Measurements from ENCODE around the gene LMX1B.

LMX1B gene

GRCh38 chr9:126621919-126622735, 8.4 kb downstream of the LMX1B start:
- ATAC-seq: no peak
- TF ChIP-seq PATZ1 (CRISPR knock-in tag; IDR thresholded peaks at IDR 0.05; ENCODE audit: borderline replicate concordance) (no peak), ISL1 (CRISPR knock-in tag; IDR thresholded peaks at IDR 0.05) (no peak), RARB (CRISPR knock-in tag; IDR thresholded peaks at IDR 0.05) (no peak), CSDC2 (CRISPR knock-in tag; IDR thresholded peaks at IDR 0.05) (no peak), TOX (CRISPR knock-in tag; IDR thresholded peaks at IDR 0.05; ENCODE audit: borderline replicate concordance) (no peak), CSRNP3 (CRISPR knock-in tag; IDR thresholded peaks at IDR 0.05) (no peak), TSHZ2 (CRISPR knock-in tag; IDR thresholded peaks at IDR 0.05) (no peak), ZNF70 (CRISPR knock-in tag; IDR thresholded peaks at IDR 0.05) (no peak), PPARA (CRISPR knock-in tag; IDR thresholded peaks at IDR 0.05; ENCODE audit: borderline replicate concordance) (no peak), BACH2 (CRISPR knock-in tag; IDR thresholded peaks at IDR 0.05; ENCODE audit: borderline replicate concordance) (no peak), GLIS3 (CRISPR knock-in tag; IDR thresholded peaks at IDR 0.05) (no peak), ESRRG (CRISPR knock-in tag; IDR thresholded peaks at IDR 0.05) (no peak)

- no peak for ATAC-seq
- TF ChIP-seq ZNF565 (CRISPR knock-in tag; conservative IDR thresholded peaks at IDR 0.05; ENCODE audit: low read depth) (no peak), ARNTL (CRISPR knock-in tag; IDR thresholded peaks at IDR 0.05; ENCODE audit: borderline replicate concordance, low read depth) (no peak), GLIS3 (CRISPR knock-in tag; IDR thresholded peaks at IDR 0.05) (no peak), CSDC2 (CRISPR knock-in tag; IDR thresholded peaks at IDR 0.05) (no peak), POU6F1 (CRISPR knock-in tag; IDR thresholded peaks at IDR 0.05; ENCODE audit: borderline replicate concordance, low read depth) (no peak), ISL1 (CRISPR knock-in tag; IDR thresholded peaks at IDR 0.05) (no peak), RARB (CRISPR knock-in tag; IDR thresholded peaks at IDR 0.05) (no peak), CREB5 (CRISPR knock-in tag; IDR thresholded peaks at IDR 0.05; ENCODE audit: low read depth) (no peak), ZFP30 (CRISPR knock-in tag; IDR thresholded peaks at IDR 0.05) (no peak), ZFP3 (CRISPR knock-in tag; IDR thresholded peaks at IDR 0.05) (no peak), PPARA (CRISPR knock-in tag; IDR thresholded peaks at IDR 0.05; ENCODE audit: borderline replicate concordance) (no peak), ZC3H10 (CRISPR knock-in tag; IDR thresholded peaks at IDR 0.05) (no peak), CSRNP3 (CRISPR knock-in tag; IDR thresholded peaks at IDR 0.05) (no peak), SNAI2 (CRISPR knock-in tag; IDR thresholded peaks at IDR 0.05) (no peak)
These were observed 9.6 kb downstream of the LMX1B start for GRCh38 chr9:126623314-126623666.

Data from SK-N-SH treated with all-trans-retinoic acid at 6 μM for 48 hours (cell line).